PC-3 (cell line): Measurements from ENCODE around the gene HKDC1. TPM values are rescaled to one million over a fixed set of nuclear protein-coding genes. Genes with fewer than 3 reads are reported as not detected.

ENCODE experiments used
- ATAC-seq: fragments of 200-7000 bp; cut with Tn5 transposase; 2 replicates; pipeline ENCODE4 v1.9.1; 2020; ENCODE audit warnings: mild to moderate bottlenecking, moderate library complexity
- BruUV-seq: library from RNA; stranded (reverse); fragments of 400-500 nt; replicated peaks from 2 replicates; lab custom pipeline; 2021; lab: Mats Ljungman, UMichigan
- CTCF ChIA-PET: fragments of 300-600 bp; sonication (Branson Sonifier 250); formaldehyde crosslinking; loops from one replicate; lab custom pipeline; 2022; ENCODE audit warnings: antibody characterized with exemption; lab: Charles Lee
- POLR2A ChIA-PET: fragments of 300-600 bp; sonication (Branson Sonifier 250); formaldehyde crosslinking; loops from one replicate; lab custom pipeline; 2022; ENCODE audit warnings: antibody characterized with exemption; ENCODE audit not compliant: unreplicated experiment; lab: Charles Lee
- DNase-seq: peaks from one replicate; pipeline ENCODE4 v3.0.0-alpha.2; 2015
- H2AFZ ChIP-seq: fragments of 300-600 bp; sonication (generic); 2 replicates; pipeline ENCODE4 v1.6.0; 2016; ENCODE audit warnings: antibody characterized with exemption, low read length
- H3F3A ChIP-seq: fragments of 300-600 bp; sonication (generic); one replicate; pipeline ENCODE4 v1.6.0; 2017; ENCODE audit warnings: antibody characterized with exemption, low read length, control low read depth, mild to moderate bottlenecking; ENCODE audit not compliant: unreplicated experiment
- H3K27ac ChIP-seq: fragments of 300-600 bp; sonication (generic); 2 replicates; pipeline ENCODE4 v1.5.1; 2016; ENCODE audit warnings: mild to moderate bottlenecking, low read length
- H3K27me3 ChIP-seq: fragments of 300-600 bp; sonication (generic); 2 replicates; pipeline ENCODE4 v1.6.1; 2016; ENCODE audit warnings: low read length, mixed read lengths
- H3K36me3 ChIP-seq: fragments of 300-600 bp; sonication (generic); 2 replicates; pipeline ENCODE4 v1.6.1; 2016; ENCODE audit warnings: low read depth, mixed run types, low read length, mixed read lengths
- H3K4me1 ChIP-seq: fragments of 300-600 bp; sonication (generic); 2 replicates; pipeline ENCODE4 v1.5.1; 2016; ENCODE audit warnings: low read length; ENCODE audit not compliant: insufficient read depth
- H3K4me2 ChIP-seq: fragments of 300-600 bp; sonication (generic); 2 replicates; pipeline ENCODE4 v1.6.0; 2016; ENCODE audit warnings: low read length
- H3K4me3 ChIP-seq: fragments of 300-600 bp; sonication (generic); 2 replicates; pipeline ENCODE4 v1.5.1; 2016; ENCODE audit warnings: mild to moderate bottlenecking, low read length, mixed read lengths
- H3K79me2 ChIP-seq: fragments of 300-600 bp; sonication (generic); 2 replicates; pipeline ENCODE4 v1.6.1; 2017; ENCODE audit warnings: low read length, mixed read lengths
- H3K9ac ChIP-seq: fragments of 300-600 bp; sonication (generic); 2 replicates; pipeline ENCODE4 v1.6.0; 2016; ENCODE audit warnings: mild to moderate bottlenecking, low read length
- H3K9me2 ChIP-seq: fragments of 300-600 bp; sonication (generic); replicated peaks from 2 replicates; pipeline ENCODE4 v1.6.1; 2016; ENCODE audit warnings: mixed run types, low read length, mixed read lengths
- H3K9me3 ChIP-seq: fragments of 300-600 bp; sonication (generic); 2 replicates; pipeline ENCODE4 v1.6.1; 2016; ENCODE audit warnings: low read length, mixed read lengths
- H4K20me1 ChIP-seq: fragments of 300-600 bp; sonication (generic); 2 replicates; pipeline ENCODE4 v1.6.1; 2016; ENCODE audit warnings: low read length, mixed read lengths
- EZH2 ChIP-seq: fragments of 300-600 bp; sonication (generic); IDR thresholded peaks from one replicate; pipeline ENCODE4 v1.6.1; 2017; ENCODE audit warnings: antibody characterized with exemption, mild to moderate bottlenecking, low read length; ENCODE audit not compliant: unreplicated experiment
- EZH2phosphoT487 ChIP-seq: fragments of 300-600 bp; sonication (generic); IDR thresholded peaks from 2 replicates; pipeline ENCODE4 v1.6.1; 2018; ENCODE audit warnings: mild to moderate bottlenecking, antibody characterized with exemption, low read length, borderline replicate concordance
- intact Hi-C: fragments of 100-400 bp; cut with micrococcal nuclease; formaldehyde crosslinking; loops from 2 replicates; pipeline ENCODE4 v1.9.0; 2023
- total RNA-seq: library from RNA; depleted of rRNA; stranded (reverse); fragments of >200 nt; gene quantifications from 2 replicates; pipeline ENCODE4 v1.2.3, GENCODE V29; 2014
- TF ChIP-seq, protein P1 (sequence below): fragments of 300-600 bp; sonication (generic); conservative IDR thresholded peaks from 2 replicates; pipeline ENCODE4 v1.5.1; 2017; ENCODE audit warnings: antibody characterized with exemption, low read depth, mild to moderate bottlenecking, low read length

The HKDC1 gene
- total RNA-seq, 1 experiment from 2014 or later: 0.44 TPM

DNA sequence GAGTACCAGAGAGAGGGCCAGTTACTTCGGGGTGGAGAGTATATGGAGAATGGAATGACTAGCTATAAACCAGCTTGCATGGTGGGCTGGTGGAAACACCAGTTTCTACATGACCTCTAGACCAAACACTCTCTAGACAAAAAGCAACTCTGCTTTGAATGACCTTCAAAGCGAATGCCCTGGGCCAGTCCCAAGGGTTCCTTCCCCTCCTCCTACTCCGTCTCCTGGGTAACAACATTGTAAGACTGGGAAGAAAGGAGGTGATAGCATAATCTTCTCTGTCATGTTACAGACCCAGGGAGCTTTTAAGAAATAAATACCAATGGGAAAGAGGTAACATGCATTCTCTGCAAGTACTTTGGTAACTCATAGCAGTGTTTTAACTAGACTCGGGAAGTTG is 65.6 kb downstream of the HKDC1 start:
- Histone ChIP-seq H3K4me1 (no peaks in the 10 kb centered on the region), H3K9me2 (no peaks in the 10 kb centered on the region), H3K4me2 (no peak overlapping the region), H2AFZ (no peak overlapping the region), H3K79me2 (no peaks in the 10 kb centered on the region), H3K4me3 (no peak overlapping the region), H3K27me3 (no peaks in the 10 kb centered on the region), H4K20me1 (no peaks in the 10 kb centered on the region), H3K27ac (no peak overlapping the region), H3F3A (no peaks in the 10 kb centered on the region), H3K36me3 (no peaks in the 10 kb centered on the region), H3K9me3 (no peaks in the 10 kb centered on the region), H3K9ac (no peak overlapping the region)
- TF ChIP-seq EZH2phosphoT487 (no peak), EZH2 (no peak)
- TF ChIP-seq, protein P1, sequence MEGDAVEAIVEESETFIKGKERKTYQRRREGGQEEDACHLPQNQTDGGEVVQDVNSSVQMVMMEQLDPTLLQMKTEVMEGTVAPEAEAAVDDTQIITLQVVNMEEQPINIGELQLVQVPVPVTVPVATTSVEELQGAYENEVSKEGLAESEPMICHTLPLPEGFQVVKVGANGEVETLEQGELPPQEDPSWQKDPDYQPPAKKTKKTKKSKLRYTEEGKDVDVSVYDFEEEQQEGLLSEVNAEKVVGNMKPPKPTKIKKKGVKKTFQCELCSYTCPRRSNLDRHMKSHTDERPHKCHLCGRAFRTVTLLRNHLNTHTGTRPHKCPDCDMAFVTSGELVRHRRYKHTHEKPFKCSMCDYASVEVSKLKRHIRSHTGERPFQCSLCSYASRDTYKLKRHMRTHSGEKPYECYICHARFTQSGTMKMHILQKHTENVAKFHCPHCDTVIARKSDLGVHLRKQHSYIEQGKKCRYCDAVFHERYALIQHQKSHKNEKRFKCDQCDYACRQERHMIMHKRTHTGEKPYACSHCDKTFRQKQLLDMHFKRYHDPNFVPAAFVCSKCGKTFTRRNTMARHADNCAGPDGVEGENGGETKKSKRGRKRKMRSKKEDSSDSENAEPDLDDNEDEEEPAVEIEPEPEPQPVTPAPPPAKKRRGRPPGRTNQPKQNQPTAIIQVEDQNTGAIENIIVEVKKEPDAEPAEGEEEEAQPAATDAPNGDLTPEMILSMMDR: no peak
- ATAC-seq: no peak
- POLR2A ChIA-PET: interaction anchor here (0.7 kb wide), 1 partner anchor 59 kb away, joined by 9 read pairs; no protein-coding TSS in a partner anchor
- no TSS peak for BruUV-seq
- no peak for DNase-seq
- intact Hi-C loops: no loop called here
- CTCF ChIA-PET: no interaction called here

DNA sequence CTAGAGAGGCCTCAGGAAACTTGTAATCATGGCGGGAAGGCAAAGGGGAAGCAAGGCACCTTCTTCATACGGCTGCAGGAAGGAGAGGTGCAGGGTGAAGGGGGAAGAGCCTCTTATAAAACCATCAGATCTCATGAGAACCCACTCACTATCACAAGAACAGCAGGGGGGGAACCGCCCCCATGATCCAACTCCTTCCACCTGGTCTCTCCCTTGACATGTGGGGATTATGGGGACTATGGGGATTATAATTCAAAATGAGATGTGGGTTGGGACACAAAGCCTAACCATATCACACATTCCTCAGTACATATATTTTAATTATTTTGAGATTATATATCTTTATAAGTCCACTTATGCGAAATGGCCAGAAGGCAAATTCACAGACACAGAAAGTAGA is 67.0 kb downstream of the HKDC1 start:
- Histone ChIP-seq H3K27me3 (no peaks in the 10 kb centered on the region), H3K4me3 (no peak overlapping the region), H3K9ac (no peak overlapping the region), H3K9me2 (no peaks in the 10 kb centered on the region), H3K79me2 (no peaks in the 10 kb centered on the region), H3K4me1 (no peaks in the 10 kb centered on the region), H3K4me2 (no peak overlapping the region), H3K36me3 (no peaks in the 10 kb centered on the region), H4K20me1 (no peaks in the 10 kb centered on the region), H2AFZ (no peak overlapping the region), H3F3A (no peaks in the 10 kb centered on the region), H3K9me3 (no peaks in the 10 kb centered on the region), H3K27ac (no peak overlapping the region)
- no TSS peak for BruUV-seq
- no peak for TF ChIP-seq EZH2phosphoT487
- TF ChIP-seq, protein P1: no peak
- TF ChIP-seq EZH2: no peak
- ATAC-seq: no peak
- ChIA-PET POLR2A (no interaction called here), CTCF (no interaction called here)
- intact Hi-C loops: no loop called here
- DNase-seq: no peak

- Histone ChIP-seq H3K9me3 (no peaks in the 10 kb centered on the region), H2AFZ (no peak overlapping the region), H3K9me2 (no peaks in the 10 kb centered on the region), H3K27ac (no peak overlapping the region), H3K79me2 (no peaks in the 10 kb centered on the region), H3K36me3 (no peaks in the 10 kb centered on the region), H3K9ac (no peak overlapping the region), H4K20me1 (no peaks in the 10 kb centered on the region), H3K4me2 (no peak overlapping the region), H3K27me3 (no peaks in the 10 kb centered on the region), H3K4me1 (no peaks in the 10 kb centered on the region), H3K4me3 (no peak overlapping the region), H3F3A (no peaks in the 10 kb centered on the region)
- intact Hi-C loops: no loop called here
- ATAC-seq (no peak), DNase-seq (no peak)
- no TSS peak for BruUV-seq
- ChIA-PET POLR2A (no interaction called here), CTCF (no interaction called here)
- TF ChIP-seq EZH2phosphoT487: no peak
- TF ChIP-seq, protein P1: no peak
- TF ChIP-seq EZH2: no peak
These were observed 70.9 kb downstream of the HKDC1 start for GRCh38 chr10:69290993-69291392.
